ENCODE results near the gene PROX1.
"Not testable (repeated sequence)": the region's sequence is repeated elsewhere in the genome, so short reads cannot be mapped to it uniquely, and the experiment has no call there.

The PROX1 gene

DNA sequence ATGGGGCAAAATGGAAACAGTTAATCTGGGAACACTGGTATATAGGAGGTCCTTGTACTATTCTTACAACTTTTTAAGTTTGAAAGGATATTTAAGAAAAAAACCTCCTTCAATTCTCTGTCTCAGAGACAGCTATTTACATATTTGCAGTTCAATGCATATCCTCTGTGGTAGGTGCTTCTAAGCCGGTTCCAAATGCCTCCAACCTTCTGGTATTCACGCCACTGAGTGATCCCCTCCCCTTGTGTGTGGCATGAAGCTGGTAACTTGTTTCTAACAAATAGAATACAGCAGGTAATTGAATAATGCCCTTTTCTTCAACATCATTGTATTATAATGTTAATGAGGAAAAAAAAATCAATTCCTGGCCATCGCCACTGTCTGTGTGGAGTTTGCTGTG lies 91.2 kb downstream of the PROX1 start:
- TF ChIP-seq FOXM1 (IDR thresholded peaks at IDR 0.05; ENCODE audit: borderline replicate concordance), result no peak
- TF ChIP-seq FOXA1 (IDR thresholded peaks at IDR 0.05), result no peak
- TF ChIP-seq SUZ12 (IDR thresholded peaks at IDR 0.05), result no peak
- TF ChIP-seq SP1 (IDR thresholded peaks at IDR 0.05), result no peak
- no peak for TF ChIP-seq CTBP1 (IDR thresholded peaks at IDR 0.05; ENCODE audit: borderline replicate concordance)
- TF ChIP-seq BHLHE40 (IDR thresholded peaks at IDR 0.05; ENCODE audit: borderline replicate concordance), result no peak
- no peak for TF ChIP-seq FOXK2 (IDR thresholded peaks at IDR 0.05)
- no peak for TF ChIP-seq LEF1 (IDR thresholded peaks at IDR 0.05; ENCODE audit: borderline replicate concordance)
- TF ChIP-seq ELF4 (IDR thresholded peaks at IDR 0.05), result no peak
- no peak for TF ChIP-seq TARDBP (IDR thresholded peaks at IDR 0.05)
- no peak for TF ChIP-seq HDGF (IDR thresholded peaks at IDR 0.05; ENCODE audit: borderline replicate concordance)
- no peak for TF ChIP-seq NFRKB (IDR thresholded peaks at IDR 0.05)
- TF ChIP-seq ZNF384 (IDR thresholded peaks at IDR 0.05), result no peak
- TF ChIP-seq, protein P1, sequence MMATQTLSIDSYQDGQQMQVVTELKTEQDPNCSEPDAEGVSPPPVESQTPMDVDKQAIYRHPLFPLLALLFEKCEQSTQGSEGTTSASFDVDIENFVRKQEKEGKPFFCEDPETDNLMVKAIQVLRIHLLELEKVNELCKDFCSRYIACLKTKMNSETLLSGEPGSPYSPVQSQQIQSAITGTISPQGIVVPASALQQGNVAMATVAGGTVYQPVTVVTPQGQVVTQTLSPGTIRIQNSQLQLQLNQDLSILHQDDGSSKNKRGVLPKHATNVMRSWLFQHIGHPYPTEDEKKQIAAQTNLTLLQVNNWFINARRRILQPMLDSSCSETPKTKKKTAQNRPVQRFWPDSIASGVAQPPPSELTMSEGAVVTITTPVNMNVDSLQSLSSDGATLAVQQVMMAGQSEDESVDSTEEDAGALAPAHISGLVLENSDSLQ (IDR thresholded peaks at IDR 0.05), result no peak
- no peak for TF ChIP-seq ARNT (IDR thresholded peaks at IDR 0.05)
- no peak for TF ChIP-seq L3MBTL2 (conservative IDR thresholded peaks at IDR 0.05)
- POLR2A ChIA-PET, result no interaction called here
- no peak for DNase-seq (ENCODE audit: extremely low spot score)
- CTCF ChIA-PET, result no interaction called here

DNA sequence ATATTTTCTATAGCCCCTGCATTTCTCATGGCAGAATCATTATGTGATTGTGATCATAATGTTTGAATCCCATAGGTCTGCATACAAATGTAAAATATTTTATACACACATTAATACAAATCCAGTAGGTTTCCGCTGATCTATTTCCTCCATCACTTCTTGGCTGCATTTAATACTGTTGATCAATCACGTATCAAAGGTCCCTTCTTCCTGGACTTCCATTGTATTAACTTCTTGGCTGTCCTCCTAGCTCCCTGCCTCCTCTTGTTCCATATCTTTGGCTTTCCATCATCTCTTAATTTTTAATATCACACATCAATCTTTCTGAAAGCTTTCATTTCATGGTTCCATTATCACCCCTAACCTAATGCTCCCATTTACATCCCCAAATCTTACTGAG lies 97.6 kb downstream of the PROX1 start:
- ChIA-PET CTCF (no interaction called here), POLR2A (no interaction called here)
- TF ChIP-seq TARDBP (IDR thresholded peaks at IDR 0.05) (no peak), ZNF384 (IDR thresholded peaks at IDR 0.05) (no peak), FOXA1 (IDR thresholded peaks at IDR 0.05) (no peak), FOXK2 (IDR thresholded peaks at IDR 0.05) (no peak), ELF4 (IDR thresholded peaks at IDR 0.05) (no peak), L3MBTL2 (conservative IDR thresholded peaks at IDR 0.05) (no peak), SP1 (IDR thresholded peaks at IDR 0.05) (no peak), BHLHE40 (IDR thresholded peaks at IDR 0.05; ENCODE audit: borderline replicate concordance) (no peak), FOXM1 (IDR thresholded peaks at IDR 0.05; ENCODE audit: borderline replicate concordance) (no peak), SUZ12 (IDR thresholded peaks at IDR 0.05) (no peak), ARNT (IDR thresholded peaks at IDR 0.05) (no peak), HDGF (IDR thresholded peaks at IDR 0.05; ENCODE audit: borderline replicate concordance) (no peak), LEF1 (IDR thresholded peaks at IDR 0.05; ENCODE audit: borderline replicate concordance) (no peak), NFRKB (IDR thresholded peaks at IDR 0.05) (no peak), CTBP1 (IDR thresholded peaks at IDR 0.05; ENCODE audit: borderline replicate concordance) (no peak)
- TF ChIP-seq, protein P1 (IDR thresholded peaks at IDR 0.05), result no peak
- DNase-seq (ENCODE audit: extremely low spot score), result no peak

DNA sequence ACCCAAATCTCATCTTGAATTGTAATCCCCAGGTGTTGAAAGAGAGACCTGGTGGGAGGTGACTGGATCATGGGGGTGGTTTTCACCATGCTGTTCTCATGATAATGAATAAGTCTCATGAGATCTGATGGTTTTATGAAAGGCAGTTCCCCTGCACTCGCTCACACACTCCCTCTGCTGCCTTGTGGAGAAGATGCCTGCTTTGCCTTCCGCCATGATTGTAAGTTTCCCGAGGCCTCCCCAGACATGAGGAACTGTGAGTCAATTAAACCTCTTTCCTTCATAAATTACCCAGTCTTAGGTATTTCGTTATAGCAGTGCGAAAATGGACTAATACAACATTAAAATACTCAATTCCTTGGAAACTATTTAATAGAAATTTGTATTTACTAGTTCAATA lies 99.2 kb downstream of the PROX1 start:
- POLR2A ChIA-PET, result no interaction called here
- CTCF ChIA-PET, result interaction anchor here (0.6 kb wide), 1 partner anchor 1657 kb away, joined by 3 read pairs; no protein-coding TSS in a partner anchor
- TF ChIP-seq FOXK2 (IDR thresholded peaks at IDR 0.05), result no peak
- TF ChIP-seq ELF4 (IDR thresholded peaks at IDR 0.05), result no peak
- TF ChIP-seq TARDBP (IDR thresholded peaks at IDR 0.05), result no peak
- TF ChIP-seq, protein P1 (IDR thresholded peaks at IDR 0.05), result no peak
- TF ChIP-seq L3MBTL2 (conservative IDR thresholded peaks at IDR 0.05), result no peak
- no peak for TF ChIP-seq HDGF (IDR thresholded peaks at IDR 0.05; ENCODE audit: borderline replicate concordance)
- TF ChIP-seq SUZ12 (IDR thresholded peaks at IDR 0.05), result no peak
- no peak for TF ChIP-seq NFRKB (IDR thresholded peaks at IDR 0.05)
- TF ChIP-seq SP1 (IDR thresholded peaks at IDR 0.05), result no peak
- TF ChIP-seq BHLHE40 (IDR thresholded peaks at IDR 0.05; ENCODE audit: borderline replicate concordance), result no peak
- TF ChIP-seq LEF1 (IDR thresholded peaks at IDR 0.05; ENCODE audit: borderline replicate concordance), result no peak
- no peak for TF ChIP-seq CTBP1 (IDR thresholded peaks at IDR 0.05; ENCODE audit: borderline replicate concordance)
- no peak for TF ChIP-seq ARNT (IDR thresholded peaks at IDR 0.05)
- TF ChIP-seq FOXM1 (IDR thresholded peaks at IDR 0.05; ENCODE audit: borderline replicate concordance), result no peak
- no peak for TF ChIP-seq ZNF384 (IDR thresholded peaks at IDR 0.05)
- TF ChIP-seq FOXA1 (IDR thresholded peaks at IDR 0.05), result no peak
- no peak for DNase-seq (ENCODE audit: extremely low spot score)

DNA sequence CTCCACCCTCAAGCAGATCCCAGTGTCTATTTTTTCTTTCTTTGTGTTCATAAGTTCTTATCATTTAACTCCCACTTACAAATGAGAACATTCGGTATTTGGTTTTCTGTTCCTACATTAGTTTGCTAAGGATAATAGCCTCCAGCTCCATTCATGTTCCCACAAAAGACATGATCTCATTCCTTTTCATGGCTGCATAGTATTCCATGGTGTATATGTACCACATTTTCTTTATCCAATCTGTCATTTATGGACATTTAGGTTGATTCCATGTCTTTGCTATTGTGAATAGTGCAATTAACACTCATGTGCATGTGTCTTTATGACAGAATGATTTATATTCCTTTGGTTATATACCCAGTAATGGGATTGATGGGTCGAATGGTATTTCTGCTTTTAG lies 101.2 kb downstream of the PROX1 start:
- DNase-seq (ENCODE audit: extremely low spot score); CTCF ChIA-PET; POLR2A ChIA-PET: not testable (repeated sequence)

Data from HEK293T (cell line).